Esophagus squamous epithelium (tissue), 4 donors: ENCODE data around the gene JUND.

Experiments
- POLR2A ChIP-seq, 4 donors: fragments of 450-650 bp; IDR thresholded peaks; one replicate each; pipeline ENCODE4 v1.6.1; 2017; ENCODE audit warnings: antibody characterized with exemption in 4 of 4, mild to moderate bottlenecking in 4 of 4, moderate library complexity in 3 of 4
- TF ChIP-seq, protein P1 (sequence below), 6 experiments: fragments of 450-650 bp in 4 of 6; fragments of 200-600 bp in 2 of 6; sonication (generic) in 2 of 6; IDR thresholded peaks; one replicate each; pipeline ENCODE4 v1.5.1; 2016 to 2019; ENCODE audit warnings: antibody characterized with exemption in 6 of 6, mild to moderate bottlenecking in 4 of 6, moderate library complexity in 4 of 6

GRCh38 chr19:18289471-18290301 lies 8.3 kb upstream of the JUND start:
- TF ChIP-seq, protein P1, sequence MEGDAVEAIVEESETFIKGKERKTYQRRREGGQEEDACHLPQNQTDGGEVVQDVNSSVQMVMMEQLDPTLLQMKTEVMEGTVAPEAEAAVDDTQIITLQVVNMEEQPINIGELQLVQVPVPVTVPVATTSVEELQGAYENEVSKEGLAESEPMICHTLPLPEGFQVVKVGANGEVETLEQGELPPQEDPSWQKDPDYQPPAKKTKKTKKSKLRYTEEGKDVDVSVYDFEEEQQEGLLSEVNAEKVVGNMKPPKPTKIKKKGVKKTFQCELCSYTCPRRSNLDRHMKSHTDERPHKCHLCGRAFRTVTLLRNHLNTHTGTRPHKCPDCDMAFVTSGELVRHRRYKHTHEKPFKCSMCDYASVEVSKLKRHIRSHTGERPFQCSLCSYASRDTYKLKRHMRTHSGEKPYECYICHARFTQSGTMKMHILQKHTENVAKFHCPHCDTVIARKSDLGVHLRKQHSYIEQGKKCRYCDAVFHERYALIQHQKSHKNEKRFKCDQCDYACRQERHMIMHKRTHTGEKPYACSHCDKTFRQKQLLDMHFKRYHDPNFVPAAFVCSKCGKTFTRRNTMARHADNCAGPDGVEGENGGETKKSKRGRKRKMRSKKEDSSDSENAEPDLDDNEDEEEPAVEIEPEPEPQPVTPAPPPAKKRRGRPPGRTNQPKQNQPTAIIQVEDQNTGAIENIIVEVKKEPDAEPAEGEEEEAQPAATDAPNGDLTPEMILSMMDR (IDR thresholded peaks at IDR 0.05), result no peak
- no peak for TF ChIP-seq POLR2A (IDR thresholded peaks at IDR 0.05)
